OCI-LY7 (cell line): ENCODE data around the gene IRX2. TPM values are rescaled to one million over a fixed set of nuclear protein-coding genes. Genes with fewer than 3 reads are reported as not detected.

Experiments used
- BruUV-seq: library from RNA; stranded (reverse); fragments of 400-500 nt; replicated peaks from 2 replicates; lab custom pipeline; 2021; lab: Mats Ljungman, UMichigan
- CTCF ChIA-PET: fragments of 300-600 bp; sonication (Branson Sonifier 250); formaldehyde crosslinking; loops from one replicate; lab custom pipeline; 2022; ENCODE audit warnings: antibody characterized with exemption; ENCODE audit not compliant: unreplicated experiment; lab: Charles Lee
- POLR2A ChIA-PET: fragments of 300-600 bp; sonication (Branson Sonifier 250); formaldehyde crosslinking; loops from one replicate; lab custom pipeline; 2022; ENCODE audit warnings: antibody characterized with exemption; lab: Charles Lee
- DNase-seq: peaks from one replicate; pipeline ENCODE4 v3.0.0-alpha.2; 2015; ENCODE audit warnings: low spot score
- H2AFZ ChIP-seq: fragments of 200-600 bp; sonication (generic), shearing (Covaris generic); 2 replicates; pipeline ENCODE4 v1.6.1; 2014; ENCODE audit warnings: mild to moderate bottlenecking, antibody characterized with exemption, low read length, moderate library complexity
- H3K27ac ChIP-seq: fragments of 200-600 bp; sonication (generic); 2 replicates; pipeline ENCODE4 v1.5.1; 2014; ENCODE audit warnings: mixed run types, low read depth, mild to moderate bottlenecking, moderate library complexity, low read length, inconsistent platforms; ENCODE audit not compliant: poor library complexity, severe bottlenecking
- H3K36me3 ChIP-seq: fragments of 200-600 bp; sonication (generic); 2 replicates; pipeline ENCODE4 v1.6.1; 2014; ENCODE audit warnings: mild to moderate bottlenecking, antibody characterized with exemption, low read length, moderate library complexity, mixed read lengths; ENCODE audit not compliant: insufficient read depth
- H3K4me1 ChIP-seq: fragments of 200-600 bp; sonication (generic); 2 replicates; pipeline ENCODE4 v1.5.1; 2014; ENCODE audit warnings: mild to moderate bottlenecking, low read length; ENCODE audit not compliant: insufficient read depth, poor library complexity, severe bottlenecking
- H3K4me2 ChIP-seq: fragments of 200-600 bp; sonication (generic); 2 replicates; pipeline ENCODE4 v1.6.1; 2014; ENCODE audit warnings: mild to moderate bottlenecking, low read length
- H3K4me3 ChIP-seq: fragments of 200-600 bp; sonication (generic); 2 replicates; pipeline ENCODE4 v1.5.1; 2014; ENCODE audit warnings: mild to moderate bottlenecking, low read depth, low read length; ENCODE audit not compliant: poor library complexity, severe bottlenecking
- H3K79me2 ChIP-seq: fragments of 200-600 bp; sonication (generic); 2 replicates; pipeline ENCODE4 v1.6.1; 2016; ENCODE audit warnings: low read depth, mild to moderate bottlenecking, low read length, moderate library complexity, mixed read lengths; ENCODE audit not compliant: insufficient read depth
- H3K9me2 ChIP-seq: fragments of 200-600 bp; sonication (generic); 2 replicates; pipeline ENCODE4 v1.6.1; 2016; ENCODE audit warnings: mild to moderate bottlenecking, low read length, mixed read lengths; ENCODE audit not compliant: insufficient read depth
- H3K9me3 ChIP-seq: fragments of 200-600 bp; sonication (generic); 2 replicates; pipeline ENCODE4 v1.6.1; 2014; ENCODE audit warnings: mild to moderate bottlenecking, mixed run types, low read length, mixed read lengths
- H4K20me1 ChIP-seq: fragments of 200-600 bp; sonication (generic); 2 replicates; pipeline ENCODE4 v1.6.1; 2014; ENCODE audit warnings: mild to moderate bottlenecking, antibody characterized with exemption, low read length, moderate library complexity, mixed read lengths; ENCODE audit not compliant: insufficient read depth
- CTCF ChIP-seq: fragments of 200-600 bp; sonication (generic); conservative IDR thresholded peaks from 2 replicates; pipeline ENCODE4 v1.5.1; 2014; ENCODE audit warnings: mild to moderate bottlenecking, antibody characterized with exemption, low read length, moderate library complexity, mixed read lengths
- EZH2phosphoT487 ChIP-seq: fragments of 200-600 bp; sonication (generic); IDR thresholded peaks from 2 replicates; pipeline ENCODE4 v1.6.1; 2018; ENCODE audit warnings: low read depth, borderline replicate concordance, mild to moderate bottlenecking, mixed run types, antibody characterized with exemption, low read length, moderate library complexity, mixed read lengths
- intact Hi-C: fragments of 100-400 bp; cut with micrococcal nuclease; formaldehyde crosslinking; loops from one replicate; pipeline ENCODE4 v1.10.0; 2022; ENCODE audit not compliant: unreplicated experiment
- total RNA-seq, 2 experiments: library from RNA; depleted of rRNA in 1 of 2; stranded (reverse); fragments of >200 nt in 1 of 2; shearing (Covaris generic) in 1 of 2; gene quantifications; 2 replicates each; pipeline ENCODE4 v1.2.3, GENCODE V29; 2014 to 2022

The IRX2 gene
- total RNA-seq, 2 experiments from 2014 or later = not detected

- no peaks in the 10 kb centered on the region for H3K4me1 ChIP-seq
- no peak for TF ChIP-seq CTCF
- no peak for TF ChIP-seq EZH2phosphoT487
- DNase-seq = no peak
- H3K4me2 ChIP-seq = no peak overlapping the region
- POLR2A ChIA-PET = no interaction called here
- H2AFZ ChIP-seq = no peak overlapping the region
- BruUV-seq = no TSS peak
- H3K9me3 ChIP-seq = no peaks in the 10 kb centered on the region
- no peaks in the 10 kb centered on the region for H3K36me3 ChIP-seq
- intact Hi-C loops = no loop called here
- H3K27ac ChIP-seq = no peak overlapping the region
- no peaks in the 10 kb centered on the region for H4K20me1 ChIP-seq
- H3K9me2 ChIP-seq = no peaks in the 10 kb centered on the region
- CTCF ChIA-PET = no interaction called here
- no peaks in the 10 kb centered on the region for H3K79me2 ChIP-seq
- H3K4me3 ChIP-seq = no peak overlapping the region
Observed at GRCh38 chr5:2750026-2750757, 1.3 kb downstream of the IRX2 start.

- intact Hi-C loops = no loop called here
- TF ChIP-seq EZH2phosphoT487 (no peak), CTCF (no peak)
- BruUV-seq = no TSS peak
Observed at GRCh38 chr5:2749514-2750025, 1.9 kb downstream of the IRX2 start.

GRCh38 chr5:2748861-2749513 lies 2.5 kb downstream of the IRX2 start:
- Histone ChIP-seq H4K20me1 (no peaks in the 10 kb centered on the region), H3K79me2 (no peaks in the 10 kb centered on the region), H3K4me3 (no peak overlapping the region), H3K9me2 (no peaks in the 10 kb centered on the region), H3K4me1 (no peaks in the 10 kb centered on the region), H3K36me3 (no peaks in the 10 kb centered on the region), H2AFZ (no peak overlapping the region), H3K4me2 (no peak overlapping the region), H3K27ac (no peak overlapping the region), H3K9me3 (no peaks in the 10 kb centered on the region)
- BruUV-seq = no TSS peak
- intact Hi-C loops = no loop called here
- no peak for DNase-seq
- CTCF ChIA-PET = no interaction called here
- no peak for TF ChIP-seq EZH2phosphoT487
- TF ChIP-seq CTCF = no peak
- POLR2A ChIA-PET = no interaction called here

More at GRCh38 chr5:2749514-2750025, 1.9 kb downstream of the IRX2 start:
- no peak overlapping the region for H2AFZ ChIP-seq
- H3K4me3 ChIP-seq = no peak overlapping the region
- H3K9me3 ChIP-seq = no peaks in the 10 kb centered on the region
- H3K36me3 ChIP-seq = no peaks in the 10 kb centered on the region
- H3K4me2 ChIP-seq = no peak overlapping the region
- H3K4me1 ChIP-seq = no peaks in the 10 kb centered on the region
- no peak overlapping the region for H3K27ac ChIP-seq
- ChIA-PET POLR2A (no interaction called here), CTCF (no interaction called here)
- H4K20me1 ChIP-seq = no peaks in the 10 kb centered on the region
- DNase-seq = no peak
- no peaks in the 10 kb centered on the region for H3K79me2 ChIP-seq
- no peaks in the 10 kb centered on the region for H3K9me2 ChIP-seq
